Mononuclear cell (primary cell): ENCODE results near the gene ZBTB46. TPM values are rescaled to one million over a fixed set of nuclear protein-coding genes. Genes with fewer than 3 reads are reported as not detected.
A peak's percentile ranks its signal among the peaks of the same experiment; 100 is the strongest.

Experiments
- H3K27me3 ChIP-seq: 2 replicates; pipeline ENCODE4 v1.6.0; 2011; ENCODE audit warnings: low read length, control low read depth; ENCODE audit not compliant: insufficient read depth
- H3K4me1 ChIP-seq: 2 replicates; pipeline ENCODE4 v1.5.1; 2011; ENCODE audit warnings: mild to moderate bottlenecking, low read length, control low read depth; ENCODE audit not compliant: insufficient read depth
- H3K4me3 ChIP-seq: 2 replicates; pipeline ENCODE4 v1.5.1; 2011; ENCODE audit warnings: mild to moderate bottlenecking, low read length, moderate library complexity
- H3K9me3 ChIP-seq: 2 replicates; pipeline ENCODE4 v1.5.1; 2011; ENCODE audit warnings: low read depth, mild to moderate bottlenecking, control low read depth, low read length
- total RNA-seq: library from RNA; depleted of rRNA; stranded (reverse); fragments of >200 nt; gene quantifications from one replicate; pipeline ENCODE4 v1.2.3, GENCODE V29; 2012

ZBTB46 gene
- total RNA-seq, 1 donor: 2.1 TPM

DNA sequence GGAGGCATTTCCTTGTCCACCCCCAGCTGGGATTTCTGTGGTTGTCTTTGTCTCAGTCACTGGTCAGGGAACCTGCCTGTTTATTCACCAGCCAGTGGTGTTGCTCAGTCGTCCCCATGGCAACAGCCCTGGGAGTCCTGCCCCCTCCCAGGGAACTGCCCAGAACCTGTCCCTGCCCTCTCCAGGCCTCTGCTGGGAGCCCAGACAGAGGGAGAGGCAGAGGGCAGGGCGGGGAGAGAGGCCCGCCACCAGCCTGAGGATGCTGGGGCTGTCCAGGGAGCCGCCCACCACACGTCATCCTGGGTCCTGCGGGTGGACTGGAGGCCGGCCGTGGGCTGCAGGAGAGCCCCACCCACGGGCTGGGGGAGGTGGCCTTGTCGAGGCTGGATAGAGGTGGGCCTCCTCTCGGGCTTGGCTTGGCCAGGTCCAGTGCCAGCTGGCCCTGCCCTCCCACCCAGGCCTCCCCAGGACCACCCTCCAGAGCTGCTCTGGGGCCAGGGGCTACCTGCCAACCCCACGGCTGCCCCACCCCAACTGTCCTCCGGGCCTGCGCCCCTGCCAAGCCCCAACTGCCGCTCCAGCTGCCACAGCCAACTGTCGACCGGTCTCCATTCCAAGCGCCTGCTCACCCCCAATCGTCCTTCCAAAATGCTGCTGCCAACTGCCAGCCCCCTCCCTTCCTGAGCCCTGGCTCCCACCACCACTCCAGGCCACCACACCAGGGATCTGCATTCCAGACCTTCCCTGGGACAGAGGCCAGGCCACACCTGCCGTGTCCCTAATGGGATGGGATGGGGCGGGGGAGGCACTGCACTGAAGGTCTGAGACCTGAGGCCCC, 4.2 kb upstream of the ZBTB46 start:
- Histone ChIP-seq H3K4me3 (no peak overlapping the region), H3K27me3 (peaks cover 11% of the 10 kb centered on the region), H3K4me1 (peaks cover 7% of the 10 kb centered on the region), H3K9me3 (no peaks in the 10 kb centered on the region)

DNA sequence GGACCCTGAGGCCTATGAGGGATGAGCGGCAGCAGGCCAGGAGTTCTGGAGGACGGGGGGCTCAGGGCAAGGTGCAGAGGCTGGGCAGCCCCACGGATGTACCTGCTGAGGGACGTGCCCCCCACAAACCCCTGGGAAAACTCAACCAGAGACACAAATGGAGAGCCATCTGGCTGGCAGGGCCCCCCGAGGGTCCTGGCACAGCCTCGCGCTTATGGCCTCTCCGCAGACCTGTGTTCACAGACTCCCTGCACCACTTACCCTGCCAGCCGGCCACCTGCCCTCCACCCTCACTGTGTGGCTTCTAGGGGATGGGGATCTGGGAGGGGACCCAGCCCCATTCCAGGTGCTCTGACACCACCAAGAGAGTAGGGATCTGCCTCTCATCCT, 3.4 kb upstream of the ZBTB46 start:
- H3K27me3 ChIP-seq: peaks cover 17% of the 10 kb centered on the region
- H3K4me3 ChIP-seq: no peak overlapping the region
- no peaks in the 10 kb centered on the region for H3K9me3 ChIP-seq
- peaks cover 14% of the 10 kb centered on the region for H3K4me1 ChIP-seq

DNA sequence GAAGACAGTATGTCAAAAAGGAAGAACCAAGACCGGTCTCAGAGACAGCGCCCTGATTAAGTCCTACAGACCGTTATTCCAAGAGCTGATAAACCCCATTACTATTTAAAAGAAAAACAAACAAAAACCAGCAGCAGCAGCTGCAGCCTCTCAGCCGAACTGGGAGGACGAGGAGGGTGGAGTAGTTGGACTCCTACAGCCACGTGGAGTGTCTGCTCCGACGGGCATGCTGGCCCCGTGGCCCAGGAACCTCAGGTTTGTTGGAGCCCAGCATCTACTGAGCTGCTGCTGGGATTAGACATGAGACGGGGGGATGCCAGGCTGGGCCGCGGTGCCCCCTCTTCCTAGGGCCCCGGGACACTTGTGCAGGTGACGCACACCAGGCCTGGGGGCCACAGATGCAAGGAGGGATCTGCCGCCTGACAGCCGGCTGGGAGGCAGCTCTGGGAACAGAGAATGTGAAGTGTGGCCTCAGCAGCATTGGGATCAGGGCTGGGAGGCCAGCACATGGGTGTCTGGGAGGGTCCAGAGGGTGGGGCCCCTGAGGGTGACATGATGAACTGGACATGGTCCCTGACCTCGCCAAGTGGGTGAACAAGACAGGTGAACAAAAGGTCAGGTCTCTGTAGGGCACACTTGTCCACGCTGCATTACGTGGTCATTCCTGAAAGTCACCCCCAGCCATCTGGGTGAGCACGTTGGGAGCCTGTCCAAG, 2.9 kb upstream of the ZBTB46 start:
- Histone ChIP-seq H3K27me3 (peaks cover 23% of the 10 kb centered on the region), H3K9me3 (no peaks in the 10 kb centered on the region), H3K4me1 (peaks cover 19% of the 10 kb centered on the region), H3K4me3 (no peak overlapping the region)

DNA sequence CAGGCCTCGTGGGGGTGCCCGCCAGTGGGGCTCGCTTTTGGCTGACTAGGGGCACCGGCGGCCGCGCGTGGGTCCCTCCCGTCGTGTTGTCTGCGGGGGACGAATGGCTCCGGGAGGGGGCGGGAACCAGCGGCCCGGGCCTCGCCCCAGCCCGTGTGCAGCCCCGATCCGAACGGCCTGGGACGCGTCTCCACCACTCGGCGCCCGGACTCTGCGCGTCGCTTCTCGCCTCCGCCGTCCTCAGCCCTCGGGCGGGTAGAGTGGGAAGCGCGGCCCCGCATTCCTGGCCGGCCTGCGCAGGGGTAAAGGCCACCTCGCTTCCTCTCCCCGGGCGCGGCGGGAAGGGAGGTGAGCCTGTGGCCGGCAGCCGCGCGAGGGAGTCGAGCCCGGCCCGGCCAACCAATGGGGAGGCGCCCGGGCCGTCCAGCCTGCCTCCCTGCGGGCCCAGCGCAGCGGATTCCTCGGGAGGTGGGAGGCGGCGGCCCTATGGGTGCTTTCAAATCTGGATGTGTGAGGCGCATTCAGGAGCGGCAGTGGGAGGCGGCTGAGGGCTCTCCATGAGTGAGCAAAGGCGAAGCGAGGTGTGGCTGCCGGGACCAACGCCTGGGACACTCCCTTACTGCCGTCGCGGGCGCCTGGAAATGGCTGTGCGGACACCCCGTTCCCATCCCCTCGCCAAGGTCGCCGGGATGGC, 1.1 kb upstream of the ZBTB46 start:
- peaks cover 19% of the 10 kb centered on the region for H3K4me1 ChIP-seq
- no peaks in the 10 kb centered on the region for H3K9me3 ChIP-seq
- no peak overlapping the region for H3K4me3 ChIP-seq
- H3K27me3 ChIP-seq: peaks cover 35% of the 10 kb centered on the region

DNA sequence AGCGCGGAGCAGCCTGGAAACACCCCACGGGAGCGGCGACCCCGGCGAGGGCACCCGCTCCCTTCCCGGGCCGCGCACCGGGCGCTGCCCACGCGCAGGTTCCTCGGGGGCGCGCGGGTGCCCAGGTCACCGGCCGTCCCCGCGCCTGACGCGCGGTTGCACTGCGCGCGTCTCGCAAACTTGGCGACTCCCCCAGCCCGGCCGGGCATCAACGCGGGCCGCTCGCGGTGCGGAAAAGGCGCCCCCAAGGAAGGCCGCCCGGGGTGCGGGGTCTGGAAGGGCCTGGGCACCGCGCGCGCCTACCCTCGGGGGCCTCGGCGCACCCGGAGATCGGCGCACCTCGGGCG, 555 bp upstream of the ZBTB46 start:
- Histone ChIP-seq H3K9me3 (no peaks in the 10 kb centered on the region), H3K27me3 (peaks cover 37% of the 10 kb centered on the region), H3K4me1 (peaks cover 19% of the 10 kb centered on the region), H3K4me3 (peak overlapping the region; percentile 28)

DNA sequence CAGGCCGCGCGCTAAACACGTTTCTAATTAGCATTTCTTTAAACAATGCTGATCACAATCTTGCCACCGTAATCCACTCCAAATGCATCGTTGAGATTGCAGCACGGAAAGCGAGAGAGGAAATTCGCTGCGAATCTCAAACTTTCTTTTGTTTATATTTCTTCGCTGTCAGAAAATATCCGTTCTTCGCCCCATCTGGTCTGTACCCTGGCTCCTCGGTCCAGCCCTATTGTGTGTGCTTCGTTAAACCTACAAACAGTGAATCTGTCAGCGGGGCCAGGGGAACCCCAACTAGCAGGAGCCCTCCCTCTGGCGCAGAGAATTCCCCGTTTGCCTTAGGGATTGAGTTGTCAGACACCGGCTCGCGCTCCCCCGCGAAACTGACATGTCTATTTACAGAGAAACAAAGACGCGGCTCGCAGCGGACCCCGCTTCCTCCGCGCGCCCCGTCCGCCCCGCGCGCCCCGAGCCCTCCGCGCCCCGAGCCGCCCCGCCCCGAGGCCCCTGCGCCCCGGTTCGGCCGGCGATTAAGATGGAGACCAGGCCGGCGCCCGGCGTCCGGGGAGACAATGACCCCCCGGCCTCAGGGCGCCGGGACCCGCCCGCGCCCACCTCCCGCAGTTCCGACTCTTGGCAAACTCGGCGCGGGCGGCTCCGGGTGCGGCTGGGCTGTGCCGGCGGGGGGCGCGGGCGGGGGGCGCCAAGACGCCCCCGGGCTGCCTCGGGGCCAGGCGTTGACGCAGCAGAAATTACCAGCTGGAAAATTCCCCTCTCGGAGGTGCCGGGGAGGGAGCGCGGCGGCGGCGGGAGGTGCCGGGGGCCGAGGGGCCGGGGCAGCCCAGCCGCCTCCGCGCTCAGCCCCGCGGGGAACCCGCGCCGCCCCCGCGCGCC, 874 bp downstream of the ZBTB46 start:
- H3K27me3 ChIP-seq: peaks cover 43% of the 10 kb centered on the region
- peak overlapping the region; percentile 24 for H3K4me3 ChIP-seq
- peaks cover 19% of the 10 kb centered on the region for H3K4me1 ChIP-seq
- H3K9me3 ChIP-seq: no peaks in the 10 kb centered on the region

DNA sequence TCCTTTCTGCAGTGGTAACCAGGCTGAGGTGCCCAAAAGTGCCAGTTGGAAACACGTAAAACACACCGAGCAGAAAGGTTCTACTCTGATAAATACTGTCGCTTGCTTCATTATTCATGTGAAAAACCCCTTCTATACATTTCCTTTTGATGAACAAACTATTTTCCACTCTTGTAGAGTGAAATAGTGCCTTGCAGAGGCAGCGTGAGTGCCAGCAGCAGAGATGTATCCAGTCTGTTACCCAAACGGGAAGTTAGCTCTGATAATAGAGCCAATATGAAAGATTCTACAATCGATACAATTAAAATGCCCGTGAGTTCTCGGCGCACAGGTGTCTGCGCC, 1.5 kb downstream of the ZBTB46 start:
- peak overlapping the region; percentile 24 for H3K4me3 ChIP-seq
- peaks cover 19% of the 10 kb centered on the region for H3K4me1 ChIP-seq
- H3K9me3 ChIP-seq: no peaks in the 10 kb centered on the region
- peaks cover 43% of the 10 kb centered on the region for H3K27me3 ChIP-seq

DNA sequence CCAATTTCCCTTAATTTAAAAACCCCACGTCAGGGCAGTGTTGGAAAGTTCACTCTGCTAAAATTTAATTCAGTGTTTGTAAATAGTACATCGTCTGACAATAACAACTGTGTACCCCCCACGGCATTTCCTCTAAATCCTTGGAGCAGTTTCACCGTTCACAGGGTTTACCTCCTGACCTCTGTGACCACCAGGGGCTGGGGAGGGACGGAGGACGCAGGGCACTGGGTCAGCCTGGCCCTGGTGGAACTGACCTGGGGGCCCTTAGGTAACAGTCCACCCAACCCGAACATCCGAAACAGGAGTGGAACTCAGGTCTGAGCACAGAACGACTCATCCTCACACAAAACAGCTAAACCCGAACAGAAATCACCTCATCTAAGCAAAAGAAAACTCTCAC, 2.1 kb downstream of the ZBTB46 start:
- peaks cover 43% of the 10 kb centered on the region for H3K27me3 ChIP-seq
- no peaks in the 10 kb centered on the region for H3K9me3 ChIP-seq

DNA sequence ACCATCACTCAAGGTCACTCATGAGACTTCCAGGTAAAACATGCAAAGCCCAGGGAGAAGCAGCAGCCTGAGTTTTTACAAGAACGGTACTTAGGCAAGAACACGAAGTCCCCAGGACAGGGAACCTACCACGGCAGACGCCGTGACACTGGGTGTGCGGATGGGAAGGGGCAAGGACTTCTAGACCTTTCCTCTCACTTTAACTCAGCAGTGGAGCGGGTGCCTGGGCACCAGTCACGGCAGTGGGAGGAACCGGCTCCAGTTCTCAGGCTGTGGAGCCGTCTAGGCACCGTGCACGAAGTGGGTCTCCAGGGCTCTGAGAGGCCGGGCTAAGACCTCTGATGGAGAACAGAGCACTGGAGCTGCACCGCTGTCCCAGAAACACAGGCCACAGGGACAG, 2.5 kb downstream of the ZBTB46 start:
- Histone ChIP-seq H3K4me1 (peaks cover 19% of the 10 kb centered on the region), H3K4me3 (no peak overlapping the region), H3K9me3 (no peaks in the 10 kb centered on the region), H3K27me3 (peaks cover 43% of the 10 kb centered on the region)

More for the DNA sequence above, 2.1 kb downstream of the ZBTB46 start:
- Histone ChIP-seq H3K4me1 (peaks cover 19% of the 10 kb centered on the region), H3K4me3 (no peak overlapping the region)

DNA sequence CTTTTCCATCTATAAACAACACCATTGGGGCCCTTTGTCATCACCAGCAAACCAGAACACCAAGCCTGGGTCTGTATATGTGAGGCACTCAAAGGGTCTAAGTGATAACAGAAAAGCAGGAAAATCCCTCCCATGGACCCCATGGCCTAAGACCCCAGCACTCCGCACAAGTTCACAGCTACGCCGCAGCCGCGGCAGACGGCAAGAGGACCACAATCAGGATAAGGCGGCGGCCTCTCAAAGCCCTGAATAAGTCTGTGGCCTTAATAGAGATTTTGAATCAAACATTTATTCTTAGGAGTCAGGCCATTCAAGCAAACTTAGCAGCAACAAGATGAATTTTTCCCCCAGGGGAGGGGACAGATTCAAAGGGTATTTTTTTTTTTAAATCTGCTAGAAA, 2.9 kb downstream of the ZBTB46 start:
- no peak overlapping the region for H3K4me3 ChIP-seq
- peaks cover 43% of the 10 kb centered on the region for H3K27me3 ChIP-seq
- H3K9me3 ChIP-seq: no peaks in the 10 kb centered on the region
- peaks cover 19% of the 10 kb centered on the region for H3K4me1 ChIP-seq

DNA sequence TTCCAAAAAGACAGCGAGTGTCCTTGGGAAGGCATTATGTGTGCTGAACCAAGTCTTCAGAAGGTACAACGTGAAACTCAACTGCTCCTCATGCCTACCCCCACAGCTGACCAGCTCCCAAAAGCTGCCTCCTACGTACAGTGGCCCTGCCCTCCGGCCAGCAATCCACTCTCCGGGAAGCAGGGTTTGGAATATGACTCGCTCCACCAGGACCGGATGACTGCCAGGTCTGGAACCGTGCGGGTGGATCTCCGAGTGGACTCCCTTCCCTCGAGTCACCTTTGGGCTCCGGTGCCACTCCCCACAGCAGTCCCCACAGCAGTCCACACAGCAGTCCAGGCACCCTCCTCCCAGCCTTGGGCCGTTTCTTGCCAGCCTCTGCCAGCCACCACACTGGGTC, 4.3 kb downstream of the ZBTB46 start:
- peaks cover 14% of the 10 kb centered on the region for H3K4me1 ChIP-seq
- H3K27me3 ChIP-seq: peaks cover 32% of the 10 kb centered on the region

DNA sequence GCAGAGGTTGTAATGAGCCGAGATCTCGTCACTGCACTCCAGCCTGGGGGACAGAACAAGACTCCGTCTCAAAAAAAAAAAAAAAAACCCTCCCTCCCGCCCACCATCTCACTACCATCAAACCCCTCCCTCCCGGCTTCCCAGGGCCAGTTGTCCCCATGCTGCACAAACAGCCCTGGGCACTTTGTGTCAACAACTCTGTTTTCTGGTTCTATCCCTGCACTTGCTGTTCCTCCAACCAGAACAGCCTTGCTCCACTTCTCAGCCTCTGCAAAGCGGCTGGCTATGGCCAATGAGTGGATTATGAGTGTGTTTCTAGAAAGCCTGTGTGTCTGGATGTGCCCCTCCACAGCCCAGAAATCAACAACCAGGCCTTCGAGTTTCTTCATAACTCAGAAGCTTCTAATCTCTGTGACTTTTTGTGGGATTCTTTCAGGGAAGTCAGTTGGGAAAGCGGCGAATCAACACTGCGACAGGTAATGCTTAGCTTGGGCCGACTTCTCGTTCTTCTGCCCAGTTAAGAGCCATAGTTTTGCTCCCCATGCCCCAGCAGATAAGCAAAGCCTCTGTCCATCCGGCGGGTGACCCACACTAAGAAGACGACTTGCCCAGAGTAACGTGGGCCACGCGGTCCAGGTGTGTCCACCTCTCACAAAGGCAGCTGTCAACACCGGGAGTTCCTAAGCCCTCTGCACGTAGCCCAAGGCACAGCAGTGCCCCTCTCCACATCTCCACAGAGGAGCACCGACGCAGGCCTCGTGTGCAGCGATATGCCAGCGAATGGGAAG, 5.5 kb downstream of the ZBTB46 start:
- peaks cover 12% of the 10 kb centered on the region for H3K4me1 ChIP-seq
- H3K4me3 ChIP-seq: no peak overlapping the region
- H3K27me3 ChIP-seq: peaks cover 32% of the 10 kb centered on the region
- no peaks in the 10 kb centered on the region for H3K9me3 ChIP-seq

More for the DNA sequence above, 4.3 kb downstream of the ZBTB46 start:
- H3K9me3 ChIP-seq: no peaks in the 10 kb centered on the region
- no peak overlapping the region for H3K4me3 ChIP-seq

DNA sequence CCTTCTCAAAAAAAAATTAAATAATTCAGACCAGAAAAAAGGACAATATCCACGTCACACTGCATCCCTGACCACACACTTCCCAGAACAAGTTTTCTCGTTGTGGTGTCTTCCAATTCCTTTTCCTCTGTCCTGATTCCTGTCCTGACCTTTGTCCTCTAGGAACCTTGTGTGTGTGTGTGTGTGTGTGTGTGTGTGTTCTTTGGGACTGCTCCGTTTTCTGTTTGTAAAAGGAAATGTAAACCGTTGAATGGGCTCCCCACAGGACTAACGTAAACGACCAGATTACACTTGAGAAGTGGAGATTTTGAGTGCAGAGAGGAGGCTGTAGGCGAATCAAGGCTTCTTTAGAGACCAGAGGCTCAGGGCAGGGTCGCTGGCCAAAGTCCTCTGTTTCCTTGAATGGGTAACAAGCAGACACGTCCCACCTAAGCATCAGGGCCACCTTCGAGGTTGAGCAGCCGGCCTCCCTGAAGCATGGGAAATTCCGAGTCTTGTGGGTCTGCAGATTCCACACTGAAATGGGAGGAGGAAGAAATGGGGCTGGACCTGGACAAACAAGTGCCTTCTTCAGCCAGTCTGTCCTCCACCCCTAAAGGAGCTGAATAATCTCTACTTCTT, 7.3 kb downstream of the ZBTB46 start:
- Histone ChIP-seq H3K4me3 (no peak overlapping the region), H3K4me1 (no peaks in the 10 kb centered on the region), H3K9me3 (no peaks in the 10 kb centered on the region), H3K27me3 (peaks cover 19% of the 10 kb centered on the region)

DNA sequence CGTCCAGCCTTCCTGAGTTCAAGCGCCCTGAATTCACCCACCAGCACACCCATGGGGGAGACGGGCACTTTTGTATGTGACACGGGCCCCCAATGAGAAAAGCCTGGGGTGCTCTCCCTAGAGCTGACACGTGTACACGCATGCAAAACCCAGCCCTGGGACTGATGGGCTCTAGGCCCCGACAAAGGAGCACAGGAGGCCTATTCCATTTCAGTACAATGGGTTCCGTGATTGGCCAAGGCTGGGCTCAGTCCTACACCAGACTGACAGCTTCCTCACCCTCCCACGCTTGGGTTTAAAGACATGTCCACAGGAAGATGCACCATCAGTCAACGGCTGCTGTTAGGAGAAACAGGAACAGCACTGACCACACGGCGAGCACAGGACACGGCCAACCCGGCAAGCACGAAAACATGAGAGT, 8.8 kb downstream of the ZBTB46 start:
- Histone ChIP-seq H3K9me3 (no peaks in the 10 kb centered on the region), H3K27me3 (peaks cover 8% of the 10 kb centered on the region), H3K4me1 (no peaks in the 10 kb centered on the region), H3K4me3 (no peak overlapping the region)
